ENCODE data around the gene ARHGAP26. TPM values are rescaled to one million over a fixed set of nuclear protein-coding genes. Genes with fewer than 3 reads are reported as not detected.
A peak's percentile ranks its signal among the peaks of the same experiment; 100 is the strongest.

Gene ARHGAP26
- total RNA-seq, 2 experiments from 2014 or later: 12.8 to 15.4 TPM

- Mint-ChIP-seq H3K4me3 (peak overlapping the region; percentile 45), H3K4me1 (peaks cover 62% of the 10 kb centered on the region), H3K36me3 (ENCODE audit: low read depth) (no peaks in the 10 kb centered on the region), H3K27me3 (no peaks in the 10 kb centered on the region), H3K27ac (peak overlapping the region; percentile 82), H3K9me3 (ENCODE audit: low read depth) (no peaks in the 10 kb centered on the region)
- ChIA-PET CTCF (interaction anchor here (0.6 to 5.5 kb wide), 9 partner anchors 13 to 1408 kb away, joined by 3 to 72 read pairs (median 6); partner anchors contain the start of gene ARHGAP26), POLR2A (interaction anchor here (0.8 to 2.4 kb wide), 4 partner anchors 14 to 42 kb away, joined by 3 to 16 read pairs (median 8); partner anchors contain the start of gene ARHGAP26)
- ATAC-seq: no peak
- no peak for DNase-seq
- intact Hi-C loops (cut with DNase I, micrococcal nuclease): loop anchor here in 1 of 2 experiments (10.0 kb wide), 1 partner anchor 770 kb away; the partner anchor contains the start of gene GNPDA1
These were observed 14.3 kb downstream of the ARHGAP26 start for GRCh38 chr5:142784401-142784955.

GRCh38 chr5:142785206-142785605, 15.0 kb downstream of the ARHGAP26 start:
- no peak overlapping the region for H3K4me3 Mint-ChIP-seq
- peak overlapping the region; percentile 1 for H3K27ac Mint-ChIP-seq
- ATAC-seq (no peak), DNase-seq (no peak)
- H3K4me1 Mint-ChIP-seq: peaks cover 56% of the 10 kb centered on the region
- H3K36me3 Mint-ChIP-seq (ENCODE audit: low read depth): no peaks in the 10 kb centered on the region
- intact Hi-C loops (cut with DNase I, micrococcal nuclease): loop anchor here in 1 of 2 experiments (10.0 kb wide), 1 partner anchor 770 kb away; the partner anchor contains the start of gene GNPDA1
- ChIA-PET CTCF (interaction anchor here (1.1 to 5.5 kb wide), 4 partner anchors 14 to 42 kb away, joined by 3 to 72 read pairs (median 8); partner anchors contain the start of gene ARHGAP26), POLR2A (interaction anchor here (2.4 kb wide), 1 partner anchor 15 kb away, joined by 16 read pairs; the partner anchor contains the start of gene ARHGAP26)
- H3K9me3 Mint-ChIP-seq (ENCODE audit: low read depth): no peaks in the 10 kb centered on the region
- H3K27me3 Mint-ChIP-seq: no peaks in the 10 kb centered on the region

GRCh38 chr5:142789206-142789605, 19.0 kb downstream of the ARHGAP26 start:
- no peak for ATAC-seq
- Mint-ChIP-seq H3K27ac (no peak overlapping the region), H3K4me1 (peaks cover 27% of the 10 kb centered on the region), H3K9me3 (ENCODE audit: low read depth) (no peaks in the 10 kb centered on the region), H3K27me3 (no peaks in the 10 kb centered on the region), H3K36me3 (ENCODE audit: low read depth) (no peaks in the 10 kb centered on the region), H3K4me3 (no peak overlapping the region)
- DNase-seq: no peak
- ChIA-PET CTCF (no interaction called here), POLR2A (no interaction called here)
- intact Hi-C loops (cut with DNase I, micrococcal nuclease): loop anchor here in 1 of 2 experiments (10.0 kb wide), 1 partner anchor 774 kb away; the partner anchor contains the start of gene GNPDA1

- no peaks in the 10 kb centered on the region for H3K27me3 Mint-ChIP-seq
- no peaks in the 10 kb centered on the region for H3K36me3 Mint-ChIP-seq (ENCODE audit: low read depth)
- H3K4me1 Mint-ChIP-seq: peaks cover 24% of the 10 kb centered on the region
- H3K27ac Mint-ChIP-seq: no peak overlapping the region
- ATAC-seq (no peak), DNase-seq (no peak)
- ChIA-PET POLR2A (no interaction called here), CTCF (no interaction called here)
- no peak overlapping the region for H3K4me3 Mint-ChIP-seq
- intact Hi-C loops (cut with DNase I, micrococcal nuclease): no loop called here
- H3K9me3 Mint-ChIP-seq (ENCODE audit: low read depth): no peaks in the 10 kb centered on the region
These were observed 22.1 kb downstream of the ARHGAP26 start for GRCh38 chr5:142792012-142792864.

GRCh38 chr5:142792865-142793232, 22.7 kb downstream of the ARHGAP26 start:
- Mint-ChIP-seq H3K27me3 (no peaks in the 10 kb centered on the region), H3K4me1 (peaks cover 29% of the 10 kb centered on the region), H3K27ac (no peak overlapping the region), H3K36me3 (ENCODE audit: low read depth) (no peaks in the 10 kb centered on the region), H3K4me3 (no peak overlapping the region), H3K9me3 (ENCODE audit: low read depth) (no peaks in the 10 kb centered on the region)
- ATAC-seq: no peak
- ChIA-PET POLR2A (no interaction called here), CTCF (interaction anchor here (1.1 kb wide), 1 partner anchor 19 kb away, joined by 3 read pairs; no protein-coding TSS in a partner anchor)
- intact Hi-C loops (cut with DNase I, micrococcal nuclease): no loop called here
- DNase-seq: no peak

- no peak for DNase-seq
- ChIA-PET POLR2A (no interaction called here), CTCF (interaction anchor here (0.7 kb wide), 1 partner anchor 638 kb away, joined by 3 read pairs; no protein-coding TSS in a partner anchor)
- no peak overlapping the region for H3K4me3 Mint-ChIP-seq
- H3K27ac Mint-ChIP-seq: no peak overlapping the region
- no peak for ATAC-seq
- no peaks in the 10 kb centered on the region for H3K36me3 Mint-ChIP-seq (ENCODE audit: low read depth)
- H3K9me3 Mint-ChIP-seq (ENCODE audit: low read depth): no peaks in the 10 kb centered on the region
- intact Hi-C loops (cut with DNase I, micrococcal nuclease): no loop called here
- H3K4me1 Mint-ChIP-seq: peaks cover 46% of the 10 kb centered on the region
- no peaks in the 10 kb centered on the region for H3K27me3 Mint-ChIP-seq
These were observed 24.4 kb downstream of the ARHGAP26 start for GRCh38 chr5:142794537-142794936.

GRCh38 chr5:142795251-142795650, 25.1 kb downstream of the ARHGAP26 start:
- peak overlapping the region; percentile 17 for H3K27ac Mint-ChIP-seq
- DNase-seq (no peak), ATAC-seq (no peak)
- no peaks in the 10 kb centered on the region for H3K9me3 Mint-ChIP-seq (ENCODE audit: low read depth)
- ChIA-PET CTCF (no interaction called here), POLR2A (no interaction called here)
- H3K4me1 Mint-ChIP-seq: peaks cover 53% of the 10 kb centered on the region
- no peaks in the 10 kb centered on the region for H3K27me3 Mint-ChIP-seq
- no peak overlapping the region for H3K4me3 Mint-ChIP-seq
- intact Hi-C loops (cut with DNase I, micrococcal nuclease): no loop called here
- H3K36me3 Mint-ChIP-seq (ENCODE audit: low read depth): no peaks in the 10 kb centered on the region

GRCh38 chr5:142796492-142797109, 26.4 kb downstream of the ARHGAP26 start:
- peaks cover 66% of the 10 kb centered on the region for H3K4me1 Mint-ChIP-seq
- H3K27ac Mint-ChIP-seq: no peak overlapping the region
- H3K27me3 Mint-ChIP-seq: no peaks in the 10 kb centered on the region
- H3K36me3 Mint-ChIP-seq (ENCODE audit: low read depth): no peaks in the 10 kb centered on the region
- intact Hi-C loops (cut with DNase I, micrococcal nuclease): no loop called here
- DNase-seq (no peak), ATAC-seq (no peak)
- CTCF ChIA-PET: interaction anchor here (1.0 to 6.6 kb wide), 6 partner anchors 13 to 86 kb away, joined by 3 to 48 read pairs (median 6); partner anchors contain the start of gene ARHGAP26
- POLR2A ChIA-PET: no interaction called here
- H3K4me3 Mint-ChIP-seq: no peak overlapping the region
- no peaks in the 10 kb centered on the region for H3K9me3 Mint-ChIP-seq (ENCODE audit: low read depth)

- intact Hi-C loops (cut with DNase I, micrococcal nuclease): no loop called here
- Mint-ChIP-seq H3K4me1 (peaks cover 74% of the 10 kb centered on the region), H3K27ac (no peak overlapping the region)
These were observed 27.2 kb downstream of the ARHGAP26 start for GRCh38 chr5:142797420-142797819.

GRCh38 chr5:142798099-142798770, 28.1 kb downstream of the ARHGAP26 start:
- no peaks in the 10 kb centered on the region for H3K9me3 Mint-ChIP-seq (ENCODE audit: low read depth)
- ATAC-seq: peak; percentile 9
- no peak overlapping the region for H3K4me3 Mint-ChIP-seq
- H3K36me3 Mint-ChIP-seq (ENCODE audit: low read depth): no peaks in the 10 kb centered on the region
- intact Hi-C loops (cut with DNase I, micrococcal nuclease): no loop called here
- peaks cover 75% of the 10 kb centered on the region for H3K4me1 Mint-ChIP-seq
- ChIA-PET POLR2A (no interaction called here), CTCF (interaction anchor here (0.5 to 6.6 kb wide), 13 partner anchors 10 to 1101 kb away, joined by 3 to 48 read pairs (median 3); partner anchors contain the start of gene ARHGAP26)
- no peaks in the 10 kb centered on the region for H3K27me3 Mint-ChIP-seq
- DNase-seq: peak; percentile 35
- peak overlapping the region; percentile 58 for H3K27ac Mint-ChIP-seq

More at GRCh38 chr5:142797420-142797819, 27.2 kb downstream of the ARHGAP26 start:
- H3K4me3 Mint-ChIP-seq: no peak overlapping the region
- no peaks in the 10 kb centered on the region for H3K36me3 Mint-ChIP-seq (ENCODE audit: low read depth)
- no peak for DNase-seq
- no peaks in the 10 kb centered on the region for H3K27me3 Mint-ChIP-seq
- ATAC-seq: no peak
- CTCF ChIA-PET: interaction anchor here (0.7 to 6.6 kb wide), 8 partner anchors 14 to 85 kb away, joined by 3 to 48 read pairs (median 3); partner anchors contain the start of gene ARHGAP26
- POLR2A ChIA-PET: no interaction called here
- no peaks in the 10 kb centered on the region for H3K9me3 Mint-ChIP-seq (ENCODE audit: low read depth)
